ENCODE data around the gene GP5. TPM values are rescaled to one million over a fixed set of nuclear protein-coding genes. Genes with fewer than 3 reads are reported as not detected.

GP5 gene
- total RNA-seq, 1 experiment from 2014 or later, result 0.05 TPM

DNA sequence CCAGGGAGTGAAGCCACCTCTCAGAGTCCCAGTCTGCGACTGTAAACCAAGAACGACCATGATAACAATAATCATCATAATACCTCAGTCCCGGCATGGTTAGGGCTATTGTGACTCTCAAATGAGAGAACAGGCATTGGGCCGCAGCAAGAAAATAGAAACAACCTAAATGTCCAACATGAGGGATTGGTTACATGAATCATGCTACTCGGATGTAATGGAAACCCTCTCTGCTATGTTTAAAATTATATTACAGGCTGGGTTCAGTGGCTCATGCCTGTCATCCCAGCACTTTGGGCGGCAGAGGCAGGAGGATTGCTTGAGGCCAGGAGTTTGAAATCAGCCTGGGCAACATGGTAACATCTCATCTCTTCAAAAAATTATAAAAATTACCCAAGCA lies 50.7 kb downstream of the GP5 start:
- intact Hi-C loops (cut with micrococcal nuclease; ENCODE audit: unreplicated experiment), result loop anchor here (10.0 kb wide), 1 partner anchor 246 kb away; no protein-coding TSS in a partner anchor
- Histone ChIP-seq H3K36me3 (ENCODE audit: control insufficient read depth, insufficient read depth, low read length) (no peaks in the 10 kb centered on the region), H3K27me3 (ENCODE audit: control insufficient read depth, insufficient read depth, low read length) (no peaks in the 10 kb centered on the region), H3K4me3 (ENCODE audit: low read depth in 2 of 2, low read length in 2 of 2) (no peak overlapping the region), H3K9me3 (ENCODE audit: control insufficient read depth, insufficient read depth, low read depth, low read length) (no peaks in the 10 kb centered on the region), H3K27ac (ENCODE audit: low read length) (no peak overlapping the region), H3K4me1 (ENCODE audit: control insufficient read depth, insufficient read depth, low read length) (peaks cover 11% of the 10 kb centered on the region; the same call in 1 of the 2 replicates)
- ATAC-seq (no peak), DNase-seq (ENCODE audit: low read depth, low spot score) (no peak)
- in situ Hi-C loops (cut with HindIII; ENCODE audit: low pct_unique_long_range_greater_than_20kb, low sequenced_read_pairs), result no loop called here
- CTCF ChIA-PET, result no interaction called here
- TF ChIP-seq TCF7L2 (IDR thresholded peaks at IDR 0.05; ENCODE audit: low read depth, low read length), result no peak
- TF ChIP-seq POLR2AphosphoS5 (IDR thresholded peaks at IDR 0.05; ENCODE audit: low read depth, low read length), result no peak
- TF ChIP-seq, protein P1, sequence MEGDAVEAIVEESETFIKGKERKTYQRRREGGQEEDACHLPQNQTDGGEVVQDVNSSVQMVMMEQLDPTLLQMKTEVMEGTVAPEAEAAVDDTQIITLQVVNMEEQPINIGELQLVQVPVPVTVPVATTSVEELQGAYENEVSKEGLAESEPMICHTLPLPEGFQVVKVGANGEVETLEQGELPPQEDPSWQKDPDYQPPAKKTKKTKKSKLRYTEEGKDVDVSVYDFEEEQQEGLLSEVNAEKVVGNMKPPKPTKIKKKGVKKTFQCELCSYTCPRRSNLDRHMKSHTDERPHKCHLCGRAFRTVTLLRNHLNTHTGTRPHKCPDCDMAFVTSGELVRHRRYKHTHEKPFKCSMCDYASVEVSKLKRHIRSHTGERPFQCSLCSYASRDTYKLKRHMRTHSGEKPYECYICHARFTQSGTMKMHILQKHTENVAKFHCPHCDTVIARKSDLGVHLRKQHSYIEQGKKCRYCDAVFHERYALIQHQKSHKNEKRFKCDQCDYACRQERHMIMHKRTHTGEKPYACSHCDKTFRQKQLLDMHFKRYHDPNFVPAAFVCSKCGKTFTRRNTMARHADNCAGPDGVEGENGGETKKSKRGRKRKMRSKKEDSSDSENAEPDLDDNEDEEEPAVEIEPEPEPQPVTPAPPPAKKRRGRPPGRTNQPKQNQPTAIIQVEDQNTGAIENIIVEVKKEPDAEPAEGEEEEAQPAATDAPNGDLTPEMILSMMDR (IDR thresholded peaks at IDR 0.05), result no peak
- no peak for TF ChIP-seq SIN3A (IDR thresholded peaks at IDR 0.05; ENCODE audit: borderline replicate concordance, insufficient read depth, low read depth, low read length)
- no TSS peak for BruUV-seq (replicated peaks)
- POLR2A ChIA-PET, result no interaction called here

DNA sequence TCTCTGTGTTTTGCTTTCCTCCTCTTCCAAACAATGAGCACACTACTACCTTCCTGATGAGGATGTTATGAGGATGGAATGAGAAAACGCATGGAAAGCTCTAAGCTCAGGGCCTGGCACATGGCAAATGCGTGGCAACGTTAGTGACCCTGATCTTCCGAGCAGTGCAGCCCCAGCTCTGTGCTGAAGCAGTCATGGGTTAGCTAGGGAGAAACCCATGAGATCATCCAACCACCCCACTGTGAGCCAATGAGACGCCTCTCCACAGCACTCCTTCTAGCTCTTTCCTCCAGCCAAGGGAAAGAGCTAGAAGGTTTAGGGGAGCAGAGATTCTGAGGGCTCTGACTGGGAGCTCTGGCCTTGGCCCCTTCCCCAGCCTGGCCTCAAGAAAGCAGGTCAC lies 52.4 kb downstream of the GP5 start:
- BruUV-seq (replicated peaks), result no TSS peak
- peaks cover 11% of the 10 kb centered on the region; the same call in 1 of the 2 replicates for H3K4me1 ChIP-seq (ENCODE audit: control insufficient read depth, insufficient read depth, low read length)
- intact Hi-C loops (cut with micrococcal nuclease; ENCODE audit: unreplicated experiment), result loop anchor here (10.0 kb wide), 1 partner anchor 248 kb away; no protein-coding TSS in a partner anchor
- DNase-seq (ENCODE audit: low read depth, low spot score) (no peak), ATAC-seq (no peak)
- in situ Hi-C loops (cut with HindIII; ENCODE audit: low pct_unique_long_range_greater_than_20kb, low sequenced_read_pairs), result no loop called here
- TF ChIP-seq, protein P1 (IDR thresholded peaks at IDR 0.05), result no peak
- no peaks in the 10 kb centered on the region for H3K36me3 ChIP-seq (ENCODE audit: control insufficient read depth, insufficient read depth, low read length)
- no peaks in the 10 kb centered on the region for H3K27me3 ChIP-seq (ENCODE audit: control insufficient read depth, insufficient read depth, low read length)
- no peaks in the 10 kb centered on the region for H3K9me3 ChIP-seq (ENCODE audit: control insufficient read depth, insufficient read depth, low read depth, low read length)
- ChIA-PET CTCF (no interaction called here), POLR2A (no interaction called here)
- no peak overlapping the region for H3K4me3 ChIP-seq (ENCODE audit: low read depth in 2 of 2, low read length in 2 of 2)
- H3K27ac ChIP-seq (ENCODE audit: low read length), result no peak overlapping the region

DNA sequence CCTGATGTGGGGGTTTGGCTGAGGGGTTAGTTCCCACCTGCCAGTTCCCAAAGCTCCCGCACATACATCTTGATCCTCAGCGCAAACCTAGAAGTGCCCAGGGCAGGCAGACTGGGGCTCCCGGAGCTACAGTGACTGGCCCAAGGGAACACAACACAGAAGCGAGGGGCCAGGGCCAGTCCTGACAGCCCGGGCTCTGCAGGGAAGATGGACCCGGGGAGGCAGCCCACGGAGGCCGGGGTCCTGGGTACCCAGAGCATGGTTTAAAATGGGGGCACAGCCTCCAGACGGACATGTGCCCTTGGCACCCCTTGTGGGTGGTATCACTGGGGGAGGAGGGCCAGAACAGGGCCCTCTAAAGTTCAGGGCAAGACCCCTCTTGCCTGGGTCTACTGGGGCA lies 53.0 kb downstream of the GP5 start:
- no peak for ATAC-seq
- in situ Hi-C loops (cut with HindIII; ENCODE audit: low pct_unique_long_range_greater_than_20kb, low sequenced_read_pairs), result no loop called here

More for the DNA sequence above, 53.0 kb downstream of the GP5 start:
- Histone ChIP-seq H3K4me3 (ENCODE audit: low read depth in 2 of 2, low read length in 2 of 2) (no peak overlapping the region), H3K27me3 (ENCODE audit: control insufficient read depth, insufficient read depth, low read length) (no peaks in the 10 kb centered on the region), H3K27ac (ENCODE audit: low read length) (no peak overlapping the region), H3K4me1 (ENCODE audit: control insufficient read depth, insufficient read depth, low read length) (peaks cover 10% of the 10 kb centered on the region; the same call in 1 of the 2 replicates), H3K9me3 (ENCODE audit: control insufficient read depth, insufficient read depth, low read depth, low read length) (no peaks in the 10 kb centered on the region), H3K36me3 (ENCODE audit: control insufficient read depth, insufficient read depth, low read length) (no peaks in the 10 kb centered on the region)
- no peak for TF ChIP-seq SIN3A (IDR thresholded peaks at IDR 0.05; ENCODE audit: borderline replicate concordance, insufficient read depth, low read depth, low read length)
- no peak for TF ChIP-seq TCF7L2 (IDR thresholded peaks at IDR 0.05; ENCODE audit: low read depth, low read length)
- TF ChIP-seq POLR2AphosphoS5 (IDR thresholded peaks at IDR 0.05; ENCODE audit: low read depth, low read length), result no peak
- TF ChIP-seq, protein P1 (IDR thresholded peaks at IDR 0.05), result no peak
- TF ChIP-seq, protein P2, sequence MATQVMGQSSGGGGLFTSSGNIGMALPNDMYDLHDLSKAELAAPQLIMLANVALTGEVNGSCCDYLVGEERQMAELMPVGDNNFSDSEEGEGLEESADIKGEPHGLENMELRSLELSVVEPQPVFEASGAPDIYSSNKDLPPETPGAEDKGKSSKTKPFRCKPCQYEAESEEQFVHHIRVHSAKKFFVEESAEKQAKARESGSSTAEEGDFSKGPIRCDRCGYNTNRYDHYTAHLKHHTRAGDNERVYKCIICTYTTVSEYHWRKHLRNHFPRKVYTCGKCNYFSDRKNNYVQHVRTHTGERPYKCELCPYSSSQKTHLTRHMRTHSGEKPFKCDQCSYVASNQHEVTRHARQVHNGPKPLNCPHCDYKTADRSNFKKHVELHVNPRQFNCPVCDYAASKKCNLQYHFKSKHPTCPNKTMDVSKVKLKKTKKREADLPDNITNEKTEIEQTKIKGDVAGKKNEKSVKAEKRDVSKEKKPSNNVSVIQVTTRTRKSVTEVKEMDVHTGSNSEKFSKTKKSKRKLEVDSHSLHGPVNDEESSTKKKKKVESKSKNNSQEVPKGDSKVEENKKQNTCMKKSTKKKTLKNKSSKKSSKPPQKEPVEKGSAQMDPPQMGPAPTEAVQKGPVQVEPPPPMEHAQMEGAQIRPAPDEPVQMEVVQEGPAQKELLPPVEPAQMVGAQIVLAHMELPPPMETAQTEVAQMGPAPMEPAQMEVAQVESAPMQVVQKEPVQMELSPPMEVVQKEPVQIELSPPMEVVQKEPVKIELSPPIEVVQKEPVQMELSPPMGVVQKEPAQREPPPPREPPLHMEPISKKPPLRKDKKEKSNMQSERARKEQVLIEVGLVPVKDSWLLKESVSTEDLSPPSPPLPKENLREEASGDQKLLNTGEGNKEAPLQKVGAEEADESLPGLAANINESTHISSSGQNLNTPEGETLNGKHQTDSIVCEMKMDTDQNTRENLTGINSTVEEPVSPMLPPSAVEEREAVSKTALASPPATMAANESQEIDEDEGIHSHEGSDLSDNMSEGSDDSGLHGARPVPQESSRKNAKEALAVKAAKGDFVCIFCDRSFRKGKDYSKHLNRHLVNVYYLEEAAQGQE (IDR thresholded peaks at IDR 0.05; ENCODE audit: insufficient read depth in 1 of 2, low read depth in 2 of 2, low read length in 1 of 2), result no peak
- CTCF ChIA-PET, result no interaction called here
- no TSS peak for BruUV-seq (replicated peaks)
- intact Hi-C loops (cut with micrococcal nuclease; ENCODE audit: unreplicated experiment), result loop anchor here (10.0 kb wide), 1 partner anchor 249 kb away; no protein-coding TSS in a partner anchor
- POLR2A ChIA-PET, result interaction anchor here (0.6 kb wide), 1 partner anchor 250 kb away, joined by 4 read pairs; no protein-coding TSS in a partner anchor
- DNase-seq (ENCODE audit: low read depth, low spot score), result no peak
